ENCODE measurements around the gene OR52B6. TPM values are rescaled to one million over a fixed set of nuclear protein-coding genes. Genes with fewer than 3 reads are reported as not detected.
"Not testable (repeated sequence)": the region's sequence is repeated elsewhere in the genome, so short reads cannot be mapped to it uniquely, and the experiment has no call there.

OR52B6 gene
- total RNA-seq, 1 experiment from 2014 or later: not detected

- ATAC-seq (no peak), DNase-seq (ENCODE audit: low spot score) (no peak)
- no peak overlapping the region for H3K4me3 Mint-ChIP-seq
- H3K36me3 Mint-ChIP-seq: no peaks in the 10 kb centered on the region
- POLR2A ChIA-PET: no interaction called here
- no peaks in the 10 kb centered on the region for H3K27me3 Mint-ChIP-seq (ENCODE audit: low read depth)
- no peak overlapping the region for H3K27ac Mint-ChIP-seq
- TF ChIP-seq NFYB (CRISPR knock-in tag; conservative IDR thresholded peaks at IDR 0.05; ENCODE audit: low read depth) (no peak), ATF1 (CRISPR knock-in tag; IDR thresholded peaks at IDR 0.05) (no peak), E2F5 (CRISPR knock-in tag; IDR thresholded peaks at IDR 0.05) (no peak), AFF4 (CRISPR knock-in tag; IDR thresholded peaks at IDR 0.05; ENCODE audit: borderline replicate concordance) (no peak), OVOL2 (CRISPR knock-in tag; IDR thresholded peaks at IDR 0.05; ENCODE audit: borderline replicate concordance) (no peak), MXD4 (CRISPR knock-in tag; IDR thresholded peaks at IDR 0.05; ENCODE audit: borderline replicate concordance) (no peak), PREB (CRISPR knock-in tag; IDR thresholded peaks at IDR 0.05; ENCODE audit: borderline replicate concordance) (no peak), NR2C2 (CRISPR knock-in tag; IDR thresholded peaks at IDR 0.05) (no peak), ATF2 (CRISPR knock-in tag; IDR thresholded peaks at IDR 0.05; ENCODE audit: borderline replicate concordance, low read depth) (no peak), MLX (CRISPR knock-in tag; IDR thresholded peaks at IDR 0.05) (no peak)
- CTCF ChIA-PET: no interaction called here
- H3K9me3 Mint-ChIP-seq: peaks cover 7% of the 10 kb centered on the region; the same call in 1 of the 2 replicates
- H3K4me1 Mint-ChIP-seq: no peaks in the 10 kb centered on the region
These were observed 337 bp downstream of the OR52B6 start for GRCh38 chr11:5581014-5581413.

- POLR2A ChIA-PET; ATAC-seq; CTCF ChIA-PET; DNase-seq (ENCODE audit: low spot score); H3K27ac Mint-ChIP-seq; H3K9me3 Mint-ChIP-seq; H3K4me3 Mint-ChIP-seq; H3K4me1 Mint-ChIP-seq; H3K36me3 Mint-ChIP-seq; H3K27me3 Mint-ChIP-seq (ENCODE audit: low read depth): not testable (repeated sequence)
These were observed 3.8 kb downstream of the OR52B6 start for GRCh38 chr11:5584458-5584857.

- H3K4me1 Mint-ChIP-seq; DNase-seq (ENCODE audit: low spot score); POLR2A ChIA-PET; H3K4me3 Mint-ChIP-seq; H3K27ac Mint-ChIP-seq; H3K27me3 Mint-ChIP-seq (ENCODE audit: low read depth); CTCF ChIA-PET; ATAC-seq: not testable (repeated sequence)
- Mint-ChIP-seq H3K36me3 (peaks cover 13% of the 10 kb centered on the region), H3K9me3 (peaks cover 20% of the 10 kb centered on the region)
These were observed 9.2 kb downstream of the OR52B6 start for GRCh38 chr11:5589906-5590305.

GRCh38 chr11:5591613-5592012 is 10.9 kb downstream of the OR52B6 start:
- no peak overlapping the region for H3K27ac Mint-ChIP-seq
- H3K9me3 Mint-ChIP-seq: peaks cover 19% of the 10 kb centered on the region
- H3K4me3 Mint-ChIP-seq: no peak overlapping the region
- H3K36me3 Mint-ChIP-seq: peaks cover 13% of the 10 kb centered on the region
- H3K4me1 Mint-ChIP-seq: peaks cover 16% of the 10 kb centered on the region
- DNase-seq (ENCODE audit: low spot score) (no peak), ATAC-seq (no peak)
- ChIA-PET CTCF (interaction anchor here (1.2 kb wide), 1 partner anchor 9 kb away, joined by 3 read pairs; no protein-coding TSS in a partner anchor), POLR2A (no interaction called here)
- no peaks in the 10 kb centered on the region for H3K27me3 Mint-ChIP-seq (ENCODE audit: low read depth)
- TF ChIP-seq AR (CRISPR knock-in tag; IDR thresholded peaks at IDR 0.05): no peak
- no peak for TF ChIP-seq EMX1 (CRISPR knock-in tag; IDR thresholded peaks at IDR 0.05)
- no peak for TF ChIP-seq GRHL2 (CRISPR knock-in tag; IDR thresholded peaks at IDR 0.05; ENCODE audit: insufficient replicate concordance, severe bottlenecking)
- no peak for TF ChIP-seq ZNF425 (CRISPR knock-in tag; conservative IDR thresholded peaks at IDR 0.05)
- TF ChIP-seq FOXK1 (CRISPR knock-in tag; IDR thresholded peaks at IDR 0.05): no peak
